ENCODE data around the gene FFAR3.

The FFAR3 gene, protein sequence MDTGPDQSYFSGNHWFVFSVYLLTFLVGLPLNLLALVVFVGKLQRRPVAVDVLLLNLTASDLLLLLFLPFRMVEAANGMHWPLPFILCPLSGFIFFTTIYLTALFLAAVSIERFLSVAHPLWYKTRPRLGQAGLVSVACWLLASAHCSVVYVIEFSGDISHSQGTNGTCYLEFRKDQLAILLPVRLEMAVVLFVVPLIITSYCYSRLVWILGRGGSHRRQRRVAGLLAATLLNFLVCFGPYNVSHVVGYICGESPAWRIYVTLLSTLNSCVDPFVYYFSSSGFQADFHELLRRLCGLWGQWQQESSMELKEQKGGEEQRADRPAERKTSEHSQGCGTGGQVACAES

DNA sequence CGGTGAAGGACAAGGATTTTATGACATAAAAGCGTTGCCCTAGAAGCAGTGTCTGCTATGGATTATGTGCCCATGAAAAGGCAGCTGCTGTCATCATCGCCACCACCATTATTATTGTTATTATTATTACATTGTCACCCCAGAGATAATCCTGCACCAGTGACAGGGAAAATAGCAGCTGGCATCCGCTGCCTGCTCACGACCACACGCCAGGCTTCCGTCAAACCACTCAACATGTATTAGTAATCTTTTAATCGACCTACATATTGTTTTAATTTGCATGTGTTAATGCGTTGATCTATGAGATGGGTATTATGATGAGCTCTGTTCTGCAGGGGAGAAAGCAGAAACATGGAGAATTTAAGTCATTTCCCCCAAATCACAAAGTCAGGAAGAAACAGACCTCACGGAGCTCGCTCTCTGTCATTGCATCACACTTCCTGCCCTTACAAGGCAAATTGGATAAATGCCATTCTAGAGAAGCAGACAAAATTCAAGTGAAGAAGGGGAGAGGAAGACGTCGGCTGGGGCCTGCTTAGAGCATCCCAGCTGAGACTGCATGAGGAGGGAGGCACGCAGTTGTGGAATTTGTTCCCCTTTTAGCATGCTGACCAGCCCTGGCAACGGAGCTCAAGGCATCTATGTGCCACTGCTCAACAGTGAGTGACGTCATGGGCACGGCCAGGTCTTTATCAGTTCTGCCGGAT, at the start of gene FFAR3:
Gene FFAR3 (plus strand): TSS at position 594 of the 707 bp plus-strand sequence. CDS start 431 bp downstream, outside the sequence.
- DNase-seq (ENCODE audit: low spot score): no peak

- DNase-seq (ENCODE audit: low spot score): no peak
Measured at GRCh38 chr19:35308910-35309309, 49.4 kb upstream of the FFAR3 start.

- DNase-seq (ENCODE audit: low spot score): no peak
Measured at GRCh38 chr19:35309481-35310279, 48.6 kb upstream of the FFAR3 start.

- DNase-seq (ENCODE audit: low spot score): no peak
Measured at GRCh38 chr19:35310331-35310730, 47.9 kb upstream of the FFAR3 start.

GRCh38 chr19:35310811-35311465, 47.3 kb upstream of the FFAR3 start:
- no peak for DNase-seq (ENCODE audit: low spot score)

GRCh38 chr19:35311901-35312665, 46.2 kb upstream of the FFAR3 start:
- no peak for DNase-seq (ENCODE audit: low spot score)

GRCh38 chr19:35313587-35313986, 44.7 kb upstream of the FFAR3 start:
- no peak for DNase-seq (ENCODE audit: low spot score)

GRCh38 chr19:35314031-35314430, 44.2 kb upstream of the FFAR3 start:
- DNase-seq (ENCODE audit: low spot score): no peak

DNA sequence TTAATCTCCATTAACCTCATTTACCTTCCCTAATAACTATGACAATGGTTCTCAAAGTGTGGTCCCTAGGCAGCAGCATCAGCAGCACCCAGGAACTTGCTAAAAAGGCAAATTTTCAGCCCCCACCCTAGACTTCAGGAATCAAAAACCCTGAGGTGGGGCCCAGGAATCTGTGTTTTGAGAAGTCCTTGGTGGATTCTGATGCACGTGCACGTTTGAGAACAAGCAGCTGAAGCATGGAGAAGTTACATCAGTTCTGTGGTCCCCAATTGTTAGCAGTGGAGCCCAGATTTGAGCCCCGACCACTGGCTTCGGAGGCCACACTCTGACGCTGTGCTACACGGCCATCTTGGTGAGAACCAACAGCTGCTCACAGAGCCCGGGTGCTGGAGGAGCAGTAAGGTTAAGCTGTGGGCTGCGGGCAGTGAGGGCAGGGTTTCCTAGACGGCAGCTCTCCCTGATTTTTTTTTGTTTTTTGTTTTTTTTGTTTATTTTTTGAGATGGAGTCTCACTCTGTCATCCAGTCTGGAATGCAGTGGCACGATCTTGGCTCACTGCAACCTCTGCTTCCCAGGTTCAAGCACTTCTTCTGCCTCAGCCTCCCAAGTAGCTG, 43.3 kb upstream of the FFAR3 start:
- DNase-seq (ENCODE audit: low spot score): no peak

DNA sequence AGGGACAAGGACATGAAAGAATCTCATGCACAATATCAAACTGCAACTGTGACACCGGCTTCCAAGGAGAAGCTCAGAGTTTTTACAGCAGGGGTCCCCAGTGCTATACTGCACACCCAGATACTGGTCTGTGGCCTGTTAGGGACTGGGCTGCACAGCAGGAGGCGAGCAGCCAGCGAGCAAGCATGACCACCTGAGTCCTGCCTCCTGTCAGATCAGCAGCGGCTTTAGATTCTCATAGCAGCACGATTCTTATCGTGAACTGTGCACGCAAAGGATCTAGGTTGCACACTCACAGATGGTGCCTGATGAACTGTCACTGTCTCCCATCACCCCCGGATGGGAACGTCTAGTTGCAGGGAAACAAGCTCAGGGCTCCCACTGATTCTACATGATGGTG, 42.4 kb upstream of the FFAR3 start:
- no peak for DNase-seq (ENCODE audit: low spot score)

GRCh38 chr19:35316560-35316959, 41.7 kb upstream of the FFAR3 start:
- DNase-seq (ENCODE audit: low spot score): no peak

DNA sequence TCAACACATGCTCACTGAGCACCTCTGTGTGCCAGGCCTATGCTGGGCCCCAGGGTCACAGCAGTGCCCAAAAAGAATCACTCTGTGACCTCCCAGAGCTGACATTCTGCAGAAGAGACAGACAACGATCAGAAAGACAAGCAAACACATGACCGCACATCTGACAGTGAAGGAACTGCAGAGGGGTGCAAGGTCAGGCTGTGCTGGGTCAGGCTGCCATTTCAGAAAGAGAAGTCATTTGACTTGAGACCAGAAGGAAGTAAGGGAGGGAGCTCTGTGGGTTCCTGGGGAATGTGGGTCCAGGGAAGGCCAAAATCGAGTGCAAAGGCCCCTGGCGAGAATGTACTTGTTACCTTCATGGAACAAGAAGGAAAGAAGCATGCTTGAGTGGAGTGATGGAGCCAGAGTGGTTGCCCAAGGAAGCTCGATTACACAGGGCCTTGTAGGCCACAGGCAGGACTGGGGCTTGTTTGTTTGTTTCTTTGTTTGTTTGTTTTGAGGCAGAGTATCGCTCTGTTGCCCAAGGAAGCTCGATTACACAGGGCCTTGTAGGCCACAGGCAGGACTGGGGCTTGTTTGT, 40.7 kb upstream of the FFAR3 start:
- no peak for DNase-seq (ENCODE audit: low spot score)

DNA sequence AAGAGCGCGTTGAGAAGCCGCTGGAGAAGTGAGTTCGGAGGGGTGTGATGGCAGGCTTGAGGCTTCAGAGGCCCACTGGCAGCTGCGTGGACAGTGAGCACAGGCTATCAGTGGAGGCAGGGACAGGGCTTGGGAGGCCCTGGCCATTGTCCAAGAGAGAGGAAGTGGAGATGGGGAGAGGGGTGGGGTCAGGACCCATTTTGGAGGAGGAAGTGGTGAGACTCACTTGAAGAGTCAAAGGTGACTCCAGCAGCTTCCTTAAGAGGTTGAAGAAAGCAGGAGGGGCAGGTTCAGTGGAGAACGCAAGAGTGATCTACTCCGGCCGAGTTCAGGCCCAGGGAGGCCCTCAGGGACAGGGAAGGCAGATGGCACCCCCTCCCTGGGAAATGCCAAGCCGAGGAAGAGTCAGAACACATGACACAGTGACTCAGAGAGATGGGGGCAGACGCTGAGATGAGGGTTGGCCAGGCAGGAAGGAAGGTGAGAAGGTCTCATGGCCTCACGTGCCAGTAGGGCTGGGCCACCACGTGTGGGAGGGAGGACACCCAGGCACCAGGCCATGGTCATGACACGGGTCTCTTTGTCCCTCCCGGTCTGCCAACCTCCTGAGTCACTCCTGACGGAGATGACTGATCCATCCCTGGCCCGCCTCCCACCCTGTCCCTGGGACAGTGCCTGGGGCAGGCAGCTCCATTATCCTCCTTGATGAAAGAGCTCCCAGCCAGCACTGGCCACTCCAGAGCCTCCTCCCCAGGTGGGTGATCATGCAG, 39.4 kb upstream of the FFAR3 start:
- DNase-seq (ENCODE audit: low spot score): no peak

GRCh38 chr19:35320065-35320713, 38.1 kb upstream of the FFAR3 start:
- DNase-seq (ENCODE audit: low spot score): no peak

DNA sequence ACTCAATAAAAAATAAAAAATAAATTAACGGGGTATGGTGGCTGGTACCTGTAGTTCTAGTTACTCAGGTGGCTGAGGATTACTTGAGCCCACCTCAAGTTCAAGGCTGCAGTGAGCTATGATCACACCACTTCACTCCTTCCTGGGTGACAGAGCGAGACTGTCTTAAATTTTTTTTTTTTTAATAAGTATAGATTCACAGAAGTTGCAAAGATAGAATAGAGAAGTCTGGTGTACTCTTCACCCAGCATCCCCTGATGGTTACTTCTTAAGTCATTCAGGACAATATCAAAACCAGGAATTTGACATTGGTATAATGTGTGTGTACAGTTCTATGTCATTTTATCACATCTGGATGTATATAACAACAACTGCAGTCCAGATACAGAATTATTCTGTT, 37.0 kb upstream of the FFAR3 start:
- no peak for DNase-seq (ENCODE audit: low spot score)

DNA sequence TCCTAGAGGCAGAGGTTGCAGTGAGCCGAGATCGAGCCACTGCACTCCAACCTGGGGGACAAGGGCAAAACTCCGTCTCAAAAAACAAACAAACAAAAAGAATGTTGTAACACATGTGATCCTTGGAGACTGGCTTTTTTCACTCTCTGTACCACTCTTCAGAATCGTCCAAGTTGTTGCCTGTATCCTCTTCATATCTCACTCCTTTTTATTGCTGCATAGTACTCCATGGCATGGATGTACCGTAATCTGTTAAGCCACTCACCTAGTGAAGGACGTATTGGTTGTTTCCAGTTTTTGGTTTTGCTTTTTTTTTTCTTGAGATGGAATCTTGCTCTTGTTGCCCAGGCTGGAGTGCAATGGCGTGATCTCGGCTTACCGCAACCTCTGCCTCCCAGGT, 36.2 kb upstream of the FFAR3 start:
- no peak for DNase-seq (ENCODE audit: low spot score)

DNA sequence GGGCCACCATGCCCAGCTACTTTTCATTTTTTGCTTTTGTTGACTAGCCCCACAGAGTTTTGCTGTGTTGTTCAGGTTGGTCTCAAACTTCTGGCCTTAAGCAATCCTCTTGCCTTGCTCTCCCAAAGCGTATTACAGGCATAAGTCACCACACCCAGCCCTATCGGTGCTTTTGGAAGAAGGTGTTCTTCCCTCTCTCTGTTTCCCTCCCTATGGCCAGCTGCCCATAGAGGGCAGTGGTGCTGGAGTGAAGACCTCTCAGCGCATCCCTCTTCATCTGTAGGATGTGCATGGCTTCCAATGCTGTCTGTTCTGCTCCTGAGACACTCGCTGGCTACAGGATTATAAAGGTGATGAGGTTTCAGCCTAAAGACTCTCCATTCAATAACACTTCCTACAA, 30.6 kb upstream of the FFAR3 start:
- DNase-seq (ENCODE audit: low spot score): no peak

- DNase-seq (ENCODE audit: low spot score): no peak
Measured at GRCh38 chr19:35328851-35329285, 29.4 kb upstream of the FFAR3 start, which contains the start of gene CD22. TSS of gene CD22 (plus strand) at chr19:35329187. CDS start at chr19:35332041, 2,854 bp downstream.

GRCh38 chr19:35329323-35329722, 28.9 kb upstream of the FFAR3 start:
- no peak for DNase-seq (ENCODE audit: low spot score)
